Esophagus muscularis mucosa (tissue), 3 donors: ENCODE data around the gene AKAP13.

Experiments used
- POLR2A ChIP-seq: fragments of 450-650 bp; IDR thresholded peaks from one replicate; pipeline ENCODE4 v1.6.1; 2017; ENCODE audit warnings: antibody characterized with exemption, moderate library complexity, mild to moderate bottlenecking, low read depth
- POLR2AphosphoS5 ChIP-seq, 2 donors: sonication (generic); formaldehyde crosslinking; IDR thresholded peaks; one replicate each; pipeline ENCODE4 v1.6.1; 2017; ENCODE audit warnings: antibody characterized with exemption in 2 of 2
- TF ChIP-seq, protein P1 (sequence below), 3 experiments: fragments of 200-600 bp in 2 of 3; fragments of 450-650 bp in 1 of 3; sonication (generic) in 2 of 3; IDR thresholded peaks; one replicate each; pipeline ENCODE4 v1.5.1; 2017 to 2019; ENCODE audit warnings: antibody characterized with exemption in 3 of 3, mild to moderate bottlenecking in 2 of 3, moderate library complexity in 1 of 3

DNA sequence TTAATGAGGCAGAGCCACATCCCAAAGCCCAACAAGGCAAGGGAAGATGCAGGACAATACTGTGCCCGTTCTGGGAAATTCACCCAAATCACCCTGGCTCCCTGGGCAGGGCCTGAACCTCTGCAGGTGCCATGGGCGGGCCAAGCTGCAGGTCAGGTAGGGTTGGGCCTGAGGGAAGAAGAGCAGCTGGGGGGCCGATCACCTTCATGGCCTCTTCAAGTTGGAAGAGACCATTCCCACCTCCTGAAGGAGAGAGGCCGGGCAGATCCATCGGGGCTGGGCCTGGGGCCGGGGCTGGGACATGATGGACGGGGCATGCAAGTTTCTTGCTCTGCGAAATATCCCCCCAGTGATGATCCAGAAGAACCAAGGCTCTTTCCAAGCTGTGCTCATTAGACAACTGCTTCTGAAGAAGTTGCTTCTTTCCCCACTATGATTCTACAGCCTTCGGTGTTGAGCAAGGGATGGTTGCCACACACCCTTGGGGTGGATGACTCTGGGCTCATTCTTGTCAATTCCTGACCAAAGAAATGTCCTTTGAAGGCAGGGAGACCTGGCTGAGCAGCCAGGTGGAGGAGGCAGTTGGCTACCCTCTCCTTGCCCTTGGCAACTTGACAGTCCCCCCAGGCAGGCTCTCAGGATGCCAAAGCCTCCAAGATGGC, 376.1 kb downstream of the AKAP13 start:
- TF ChIP-seq, protein P1, sequence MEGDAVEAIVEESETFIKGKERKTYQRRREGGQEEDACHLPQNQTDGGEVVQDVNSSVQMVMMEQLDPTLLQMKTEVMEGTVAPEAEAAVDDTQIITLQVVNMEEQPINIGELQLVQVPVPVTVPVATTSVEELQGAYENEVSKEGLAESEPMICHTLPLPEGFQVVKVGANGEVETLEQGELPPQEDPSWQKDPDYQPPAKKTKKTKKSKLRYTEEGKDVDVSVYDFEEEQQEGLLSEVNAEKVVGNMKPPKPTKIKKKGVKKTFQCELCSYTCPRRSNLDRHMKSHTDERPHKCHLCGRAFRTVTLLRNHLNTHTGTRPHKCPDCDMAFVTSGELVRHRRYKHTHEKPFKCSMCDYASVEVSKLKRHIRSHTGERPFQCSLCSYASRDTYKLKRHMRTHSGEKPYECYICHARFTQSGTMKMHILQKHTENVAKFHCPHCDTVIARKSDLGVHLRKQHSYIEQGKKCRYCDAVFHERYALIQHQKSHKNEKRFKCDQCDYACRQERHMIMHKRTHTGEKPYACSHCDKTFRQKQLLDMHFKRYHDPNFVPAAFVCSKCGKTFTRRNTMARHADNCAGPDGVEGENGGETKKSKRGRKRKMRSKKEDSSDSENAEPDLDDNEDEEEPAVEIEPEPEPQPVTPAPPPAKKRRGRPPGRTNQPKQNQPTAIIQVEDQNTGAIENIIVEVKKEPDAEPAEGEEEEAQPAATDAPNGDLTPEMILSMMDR (IDR thresholded peaks at IDR 0.05): no peak
- TF ChIP-seq POLR2A (no peak), POLR2AphosphoS5 (IDR thresholded peaks at IDR 0.05) (no peak)
